ENCODE results near the gene TMTC2. TPM values are rescaled to one million over a fixed set of nuclear protein-coding genes. Genes with fewer than 3 reads are reported as not detected.
A peak's percentile ranks its signal among the peaks of the same experiment; 100 is the strongest.
"Not testable (repeated sequence)": the region's sequence is repeated elsewhere in the genome, so short reads cannot be mapped to it uniquely, and the experiment has no call there.

TMTC2 gene
- total RNA-seq, 1 donor from 2014 or later, result 41.3 TPM

GRCh38 chr12:83075471-83075870 lies 388.8 kb downstream of the TMTC2 start:
- no peak for DNase-seq (ENCODE audit: low spot score)

GRCh38 chr12:83077041-83077440 lies 390.3 kb downstream of the TMTC2 start:
- no peak for DNase-seq (ENCODE audit: low spot score)

GRCh38 chr12:83082690-83083276 lies 396.1 kb downstream of the TMTC2 start:
- no peak for DNase-seq (ENCODE audit: low spot score)

- no peak for DNase-seq (ENCODE audit: low spot score)
Observed at GRCh38 chr12:83083616-83084015, 396.9 kb downstream of the TMTC2 start.

- DNase-seq (ENCODE audit: low spot score), result no peak
Observed at GRCh38 chr12:83084516-83085234, 398.0 kb downstream of the TMTC2 start.

GRCh38 chr12:83086023-83086422 lies 399.3 kb downstream of the TMTC2 start:
- DNase-seq (ENCODE audit: low spot score), result no peak

GRCh38 chr12:83089575-83089974 lies 402.9 kb downstream of the TMTC2 start:
- DNase-seq (ENCODE audit: low spot score), result no peak

GRCh38 chr12:83092129-83092528 lies 405.4 kb downstream of the TMTC2 start:
- DNase-seq (ENCODE audit: low spot score), result no peak

- DNase-seq (ENCODE audit: low spot score), result no peak
Observed at GRCh38 chr12:83092606-83093005, 405.9 kb downstream of the TMTC2 start.

GRCh38 chr12:83093426-83093825 lies 406.7 kb downstream of the TMTC2 start:
- DNase-seq (ENCODE audit: low spot score), result no peak

- DNase-seq (ENCODE audit: low spot score), result no peak
Observed at GRCh38 chr12:83097643-83098342, 411.1 kb downstream of the TMTC2 start.

- no peak for DNase-seq (ENCODE audit: low spot score)
Observed at GRCh38 chr12:83099436-83099835, 412.7 kb downstream of the TMTC2 start.

GRCh38 chr12:83102499-83102898 lies 415.8 kb downstream of the TMTC2 start:
- DNase-seq (ENCODE audit: low spot score), result no peak

- peak; percentile 24 for DNase-seq (ENCODE audit: low spot score)
Observed at GRCh38 chr12:83106873-83107272, 420.2 kb downstream of the TMTC2 start.

GRCh38 chr12:83110424-83110823 lies 423.7 kb downstream of the TMTC2 start:
- DNase-seq (ENCODE audit: low spot score), result no peak

- DNase-seq (ENCODE audit: low spot score), result no peak
Observed at GRCh38 chr12:83113945-83114344, 427.2 kb downstream of the TMTC2 start.

GRCh38 chr12:83114966-83115365 lies 428.3 kb downstream of the TMTC2 start:
- no peak for DNase-seq (ENCODE audit: low spot score)

- DNase-seq (ENCODE audit: low spot score), result not testable (repeated sequence)
Observed at GRCh38 chr12:83117926-83118325, 431.2 kb downstream of the TMTC2 start.

- no peak for DNase-seq (ENCODE audit: low spot score)
Observed at GRCh38 chr12:83121897-83122622, 435.4 kb downstream of the TMTC2 start.

GRCh38 chr12:83122623-83122934 lies 435.9 kb downstream of the TMTC2 start:
- DNase-seq (ENCODE audit: low spot score), result no peak

- DNase-seq (ENCODE audit: low spot score), result no peak
Observed at GRCh38 chr12:83123039-83123438, 436.3 kb downstream of the TMTC2 start.

GRCh38 chr12:83128540-83128939 lies 441.8 kb downstream of the TMTC2 start:
- DNase-seq (ENCODE audit: low spot score), result no peak

- no peak for DNase-seq (ENCODE audit: low spot score)
Observed at GRCh38 chr12:83130178-83130577, 443.5 kb downstream of the TMTC2 start.
